ENCODE measurements around the gene KLHL10. TPM values are rescaled to one million over a fixed set of nuclear protein-coding genes. Genes with fewer than 3 reads are reported as not detected.

KLHL10 gene
- total RNA-seq = under 1 TPM; 0.19 to 0.30 TPM

GRCh38 chr17:41837761-41838538, at the start of gene KLHL10:
Gene KLHL10 (plus strand): TSS chr17:41837825. CDS start chr17:41837933, 108 bp downstream.
- Mint-ChIP-seq H3K4me1 (peaks cover 14% of the 10 kb centered on the region), H3K27ac (peak within 1 kb of the TSS; percentile 60), H3K36me3 (peaks cover 7% of the 10 kb centered on the region), H3K9me3 (no peaks in the 10 kb centered on the region), H3K27me3 (no peaks in the 10 kb centered on the region), H3K4me3 (peak within 1 kb of the TSS; percentile 87)
- no peak for DNase-seq

- no peak for DNase-seq
- Mint-ChIP-seq H3K4me3 (no peak overlapping the region), H3K36me3 (no peaks in the 10 kb centered on the region), H3K4me1 (peaks cover 11% of the 10 kb centered on the region), H3K27me3 (peaks cover 5% of the 10 kb centered on the region), H3K27ac (no peak overlapping the region), H3K9me3 (no peaks in the 10 kb centered on the region)
Observed at GRCh38 chr17:41792845-41793783, 44.5 kb upstream of the KLHL10 start.

- Mint-ChIP-seq H3K27ac (no peak overlapping the region), H3K27me3 (peaks cover 5% of the 10 kb centered on the region), H3K36me3 (no peaks in the 10 kb centered on the region), H3K4me1 (peaks cover 3% of the 10 kb centered on the region), H3K9me3 (no peaks in the 10 kb centered on the region), H3K4me3 (no peak overlapping the region)
- no peak for DNase-seq
Observed at GRCh38 chr17:41793784-41794539, 43.7 kb upstream of the KLHL10 start.

- H3K4me3 Mint-ChIP-seq = no peak overlapping the region
- H3K4me1 Mint-ChIP-seq = no peaks in the 10 kb centered on the region
- no peak overlapping the region for H3K27ac Mint-ChIP-seq
- peaks cover 5% of the 10 kb centered on the region for H3K27me3 Mint-ChIP-seq
- H3K36me3 Mint-ChIP-seq = no peaks in the 10 kb centered on the region
- DNase-seq = no peak
- H3K9me3 Mint-ChIP-seq = no peaks in the 10 kb centered on the region
Observed at GRCh38 chr17:41794540-41794975, 43.1 kb upstream of the KLHL10 start.

GRCh38 chr17:41796121-41796895, 41.3 kb upstream of the KLHL10 start:
- no peaks in the 10 kb centered on the region for H3K36me3 Mint-ChIP-seq
- H3K27ac Mint-ChIP-seq = no peak overlapping the region
- no peak for DNase-seq
- H3K27me3 Mint-ChIP-seq = no peaks in the 10 kb centered on the region
- H3K4me3 Mint-ChIP-seq = no peak overlapping the region
- no peaks in the 10 kb centered on the region for H3K9me3 Mint-ChIP-seq
- no peaks in the 10 kb centered on the region for H3K4me1 Mint-ChIP-seq

GRCh38 chr17:41797377-41797776, 40.2 kb upstream of the KLHL10 start:
- Mint-ChIP-seq H3K27me3 (no peaks in the 10 kb centered on the region), H3K4me1 (peaks cover 4% of the 10 kb centered on the region), H3K4me3 (no peak overlapping the region), H3K9me3 (no peaks in the 10 kb centered on the region), H3K36me3 (no peaks in the 10 kb centered on the region), H3K27ac (no peak overlapping the region)
- no peak for DNase-seq

GRCh38 chr17:41799366-41799765, 38.3 kb upstream of the KLHL10 start:
- H3K27me3 Mint-ChIP-seq = no peaks in the 10 kb centered on the region
- no peak overlapping the region for H3K27ac Mint-ChIP-seq

GRCh38 chr17:41800601-41801373, 36.8 kb upstream of the KLHL10 start:
- H3K9me3 Mint-ChIP-seq = no peaks in the 10 kb centered on the region
- peaks cover 4% of the 10 kb centered on the region for H3K4me1 Mint-ChIP-seq
- DNase-seq = no peak
- H3K27ac Mint-ChIP-seq = no peak overlapping the region
- H3K4me3 Mint-ChIP-seq = no peak overlapping the region
- H3K36me3 Mint-ChIP-seq = no peaks in the 10 kb centered on the region
- H3K27me3 Mint-ChIP-seq = no peaks in the 10 kb centered on the region

More at GRCh38 chr17:41799366-41799765, 38.3 kb upstream of the KLHL10 start:
- no peak for DNase-seq
- no peaks in the 10 kb centered on the region for H3K9me3 Mint-ChIP-seq
- peaks cover 4% of the 10 kb centered on the region for H3K4me1 Mint-ChIP-seq
- no peaks in the 10 kb centered on the region for H3K36me3 Mint-ChIP-seq
- no peak overlapping the region for H3K4me3 Mint-ChIP-seq

GRCh38 chr17:41801374-41802271, 36.0 kb upstream of the KLHL10 start:
- DNase-seq = peak; percentile 62
- peaks cover 4% of the 10 kb centered on the region for H3K4me1 Mint-ChIP-seq
- H3K27ac Mint-ChIP-seq = no peak overlapping the region
- no peaks in the 10 kb centered on the region for H3K9me3 Mint-ChIP-seq
- H3K36me3 Mint-ChIP-seq = no peaks in the 10 kb centered on the region
- no peak overlapping the region for H3K4me3 Mint-ChIP-seq
- H3K27me3 Mint-ChIP-seq = no peaks in the 10 kb centered on the region

GRCh38 chr17:41803049-41804020, 34.3 kb upstream of the KLHL10 start:
- DNase-seq = no peak
- Mint-ChIP-seq H3K9me3 (no peaks in the 10 kb centered on the region), H3K27me3 (no peaks in the 10 kb centered on the region), H3K27ac (no peak overlapping the region), H3K4me3 (no peak overlapping the region), H3K4me1 (peaks cover 4% of the 10 kb centered on the region), H3K36me3 (no peaks in the 10 kb centered on the region)

GRCh38 chr17:41806685-41807445, 30.8 kb upstream of the KLHL10 start:
- peaks cover 2% of the 10 kb centered on the region for H3K36me3 Mint-ChIP-seq
- H3K9me3 Mint-ChIP-seq = no peaks in the 10 kb centered on the region
- no peak overlapping the region for H3K4me3 Mint-ChIP-seq
- no peak for DNase-seq
- H3K27ac Mint-ChIP-seq = no peak overlapping the region
- peaks cover 13% of the 10 kb centered on the region for H3K4me1 Mint-ChIP-seq
- H3K27me3 Mint-ChIP-seq = peaks cover 3% of the 10 kb centered on the region

Data from activated naive CD8-positive, alpha-beta T cell treated with anti-CD3 and anti-CD28 coated beads for 36 hours (primary cell).